HCT116 (cell line): ENCODE data around the gene ADGRG1. TPM values are rescaled to one million over a fixed set of nuclear protein-coding genes. Genes with fewer than 3 reads are reported as not detected.

Experiments
- ATAC-seq: fragments of 200-7000 bp; cut with Tn5 transposase; 2 replicates; pipeline ENCODE4 v1.9.1; 2020; ENCODE audit warnings: mild to moderate bottlenecking, moderate library complexity
- BruUV-seq: library from RNA; stranded (reverse); fragments of 400-500 nt; replicated peaks from 2 replicates; lab custom pipeline; 2021; lab: Mats Ljungman, UMichigan
- CTCF ChIA-PET: fragments of 300-600 bp; sonication (Branson Sonifier 250); formaldehyde crosslinking; loops from one replicate; lab custom pipeline; 2021; ENCODE audit warnings: antibody characterized with exemption; lab: Charles Lee
- POLR2A ChIA-PET: fragments of 300-600, 350-600 bp; sonication (Branson Sonifier 250); formaldehyde crosslinking; loops from one replicate; lab custom pipeline; 2021; ENCODE audit warnings: antibody characterized with exemption; lab: Charles Lee
- RAD21 ChIA-PET, 2 experiments: fragments of 300-600 bp; sonication (Branson Sonifier 250); formaldehyde crosslinking; loops; one replicate each; lab custom pipeline; 2023; ENCODE audit warnings: low total read pairs in 2 of 2; ENCODE audit not compliant: uncharacterized antibody in 2 of 2, unreplicated experiment in 2 of 2, low non-redundant PET in 1 of 2; lab: Charles Lee
- DNase-seq: peaks from one replicate; pipeline ENCODE4 v3.0.0-alpha.2; 2010; ENCODE audit warnings: low read depth, low spot score
- H2AFZ ChIP-seq: fragments of 200-600 bp; shearing (Covaris generic), sonication (generic); 2 replicates; pipeline ENCODE4 v1.6.1; 2017; ENCODE audit warnings: low read depth, mixed run types, mixed read lengths, antibody characterized with exemption, low read length; ENCODE audit not compliant: poor library complexity, severe bottlenecking
- H3K27ac ChIP-seq: 2 replicates; pipeline ENCODE4 v1.5.1; 2012; ENCODE audit warnings: low read depth, low read length
- H3K27me3 ChIP-seq: fragments of 200-600 bp; sonication (generic); 2 replicates; pipeline ENCODE4 v1.6.1; 2016; ENCODE audit warnings: mixed run types, low read length, mixed read lengths; ENCODE audit not compliant: insufficient read depth
- H3K36me3 ChIP-seq, 2 experiments: fragments of 200-500 bp in 1 of 2; fragments of 200-600 bp in 1 of 2; sonication (Bioruptor generic) in 1 of 2; sonication (generic) in 1 of 2; 2 replicates each; pipeline versions ENCODE4 v1.5.1 to v1.6.1; 2014 to 2016; ENCODE audit warnings: low read length in 2 of 2, inconsistent platforms in 1 of 2, mixed read lengths in 1 of 2, mixed run types in 1 of 2; ENCODE audit not compliant: insufficient read depth in 2 of 2, control insufficient read depth in 1 of 2
- H3K4me1 ChIP-seq, 2 experiments: fragments of 200-600 bp in 1 of 2; sonication (generic) in 1 of 2; 2 replicates each; pipeline versions ENCODE4 v1.5.1 to v1.6.1; 2012 to 2017; ENCODE audit warnings: low read length in 2 of 2, inconsistent platforms in 1 of 2, mild to moderate bottlenecking in 1 of 2, mixed read lengths in 1 of 2, mixed run types in 1 of 2, moderate library complexity in 1 of 2; ENCODE audit not compliant: insufficient read depth in 2 of 2, control insufficient read depth in 1 of 2
- H3K4me2 ChIP-seq: fragments of 200-600 bp; sonication (generic); 2 replicates; pipeline ENCODE4 v1.6.1; 2017; ENCODE audit warnings: mixed run types, low read length, mixed read lengths
- H3K4me3 ChIP-seq, 2 experiments: fragments of 200-600 bp in 1 of 2; sonication (generic) in 1 of 2; replicated peaks in 1 of 2; 2 replicates each; pipeline ENCODE4 v1.5.1; 2011 to 2016; ENCODE audit warnings: low read length in 2 of 2, control low read depth in 1 of 2, low read depth in 1 of 2, mild to moderate bottlenecking in 1 of 2, mixed read lengths in 1 of 2, mixed run types in 1 of 2
- H3K79me2 ChIP-seq: fragments of 200-600 bp; sonication (generic); 2 replicates; pipeline ENCODE4 v1.6.1; 2017; ENCODE audit warnings: mild to moderate bottlenecking, mixed run types, low read length, moderate library complexity, mixed read lengths; ENCODE audit not compliant: insufficient read depth
- H3K9ac ChIP-seq: fragments of 200-600 bp; sonication (generic); 2 replicates; pipeline ENCODE4 v1.6.1; 2016; ENCODE audit warnings: low read length, mixed read lengths
- H3K9me2 ChIP-seq: fragments of 200-600 bp; sonication (generic), shearing (Covaris generic); 2 replicates; pipeline ENCODE4 v1.6.1; 2017; ENCODE audit warnings: mixed run types, mild to moderate bottlenecking, moderate library complexity; ENCODE audit not compliant: insufficient read depth
- H3K9me3 ChIP-seq, 2 experiments: fragments of 200-500 bp in 1 of 2; fragments of 200-600 bp in 1 of 2; sonication (Bioruptor generic) in 1 of 2; sonication (generic) in 1 of 2; 2 replicates each; pipeline ENCODE4 v1.6.1; 2014 to 2017; ENCODE audit warnings: low read length in 2 of 2, mixed read lengths in 2 of 2, inconsistent platforms in 1 of 2, low read depth in 1 of 2, mild to moderate bottlenecking in 1 of 2, mixed run types in 1 of 2, moderate library complexity in 1 of 2; ENCODE audit not compliant: control insufficient read depth in 1 of 2, insufficient read depth in 1 of 2
- H4K20me1 ChIP-seq: fragments of 200-600 bp; sonication (generic), shearing (Covaris generic); 2 replicates; pipeline ENCODE4 v1.6.1; 2017; ENCODE audit warnings: mixed run types, mild to moderate bottlenecking, moderate library complexity; ENCODE audit not compliant: insufficient read depth
- EZH2 ChIP-seq: fragments of 200-600 bp; sonication (generic); IDR thresholded peaks from 2 replicates; pipeline ENCODE4 v1.6.1; 2017; ENCODE audit warnings: antibody characterized with exemption, mixed run types
- EZH2phosphoT487 ChIP-seq: fragments of 200-600 bp; IDR thresholded peaks from 2 replicates; pipeline ENCODE4 v1.6.1; 2018; ENCODE audit warnings: antibody characterized with exemption, borderline replicate concordance
- POLR2A ChIP-seq: IDR thresholded peaks from 2 replicates; pipeline ENCODE4 v1.7.0; 2011; ENCODE audit warnings: borderline replicate concordance; ENCODE audit not compliant: insufficient read depth, insufficient read length; ENCODE audit errors: extremely low read depth
- RAD21 ChIP-seq: IDR thresholded peaks from 2 replicates; pipeline ENCODE4 v1.6.1; 2012; ENCODE audit warnings: low read depth, mild to moderate bottlenecking
- SIN3A ChIP-seq: IDR thresholded peaks from 2 replicates; pipeline ENCODE4 v1.6.1; 2012; ENCODE audit warnings: low read depth
- SP1 ChIP-seq: IDR thresholded peaks from 2 replicates; pipeline ENCODE4 v1.6.1; 2012; ENCODE audit warnings: low read depth
- YY1 ChIP-seq: IDR thresholded peaks from 2 replicates; pipeline ENCODE4 v1.6.1; 2011; ENCODE audit warnings: low read length, low read depth, moderate library complexity, mild to moderate bottlenecking; ENCODE audit not compliant: insufficient replicate concordance; ENCODE audit errors: extremely low read depth
- ZFX ChIP-seq: fragments of 450-650 bp; IDR thresholded peaks from 2 replicates; pipeline ENCODE4 v1.6.1; 2017
- intact Hi-C: fragments of 100-400 bp; cut with micrococcal nuclease; formaldehyde crosslinking; loops from 2 replicates; pipeline ENCODE4 v1.10.0; 2022
- total RNA-seq: library from RNA; stranded (reverse); gene quantifications from one replicate; pipeline ENCODE4 v1.2.1, GENCODE V29; 2021; ENCODE audit not compliant: unreplicated experiment
- TF ChIP-seq, protein P1 (sequence below): IDR thresholded peaks from 2 replicates; pipeline ENCODE4 v1.6.1; 2011; ENCODE audit warnings: mild to moderate bottlenecking, low read length, moderate library complexity; ENCODE audit not compliant: insufficient replicate concordance; ENCODE audit errors: extremely low read depth
- TF ChIP-seq, protein P2 (sequence below): IDR thresholded peaks from 2 replicates; pipeline ENCODE4 v1.6.1; 2012; ENCODE audit warnings: low read depth

The ADGRG1 gene
- total RNA-seq, 1 experiment from 2014 or later = 36.4 TPM

DNA sequence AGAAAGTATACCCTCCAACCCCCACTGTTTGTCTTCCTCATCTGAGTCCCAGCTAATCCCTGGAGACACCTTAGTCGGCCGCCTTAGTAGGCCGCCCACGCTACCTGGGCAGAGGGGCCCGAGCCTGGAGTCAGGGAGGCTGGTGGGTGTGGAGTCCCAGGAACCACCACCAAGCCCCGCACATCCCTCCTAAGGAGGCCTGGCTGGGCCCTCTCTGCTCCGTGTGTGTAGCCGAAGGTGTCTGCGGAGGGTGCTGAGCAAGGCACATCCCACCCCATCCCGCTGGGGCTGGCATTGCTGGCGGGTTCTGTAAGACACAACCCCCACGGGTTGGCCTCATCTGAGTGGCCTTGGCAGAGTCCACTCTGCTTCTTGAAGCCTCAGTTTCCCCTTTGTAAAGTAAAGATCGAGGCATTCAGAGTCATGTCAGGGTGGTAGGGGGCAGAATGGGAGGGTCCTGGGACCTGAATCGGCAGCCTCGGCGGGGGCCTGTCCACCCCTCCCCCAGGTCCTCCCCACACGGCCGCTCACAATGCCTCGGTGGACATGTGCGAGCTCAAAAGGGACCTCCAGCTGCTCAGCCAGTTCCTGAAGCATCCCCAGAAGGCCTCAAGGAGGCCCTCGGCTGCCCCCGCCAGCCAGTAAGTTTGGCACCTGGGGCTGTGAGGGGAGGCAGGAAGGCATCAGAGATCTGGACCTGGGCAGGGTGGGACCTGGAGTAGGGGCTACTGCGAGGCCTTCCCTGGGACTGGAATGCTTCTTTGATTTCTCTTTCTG is 24.5 kb downstream of the ADGRG1 start:
- no peak overlapping the region for H3K27ac ChIP-seq

More for the DNA sequence above, 24.5 kb downstream of the ADGRG1 start:
- ATAC-seq (no peak), DNase-seq (no peak)
- POLR2A ChIA-PET = no interaction called here
- H3K9me3 ChIP-seq = no peaks in the 10 kb centered on the region
- RAD21 ChIA-PET = no interaction called here
- intact Hi-C loops = no loop called here
- H3K79me2 ChIP-seq = no peaks in the 10 kb centered on the region
- H3K9ac ChIP-seq = no peak overlapping the region
- no peaks in the 10 kb centered on the region for H3K9me2 ChIP-seq
- H3K27me3 ChIP-seq = no peaks in the 10 kb centered on the region
- H3K4me3 ChIP-seq = no peak overlapping the region
- CTCF ChIA-PET = no interaction called here
- no peaks in the 10 kb centered on the region for H4K20me1 ChIP-seq
- no peak overlapping the region for H3K4me2 ChIP-seq
- H2AFZ ChIP-seq = no peak overlapping the region
- peaks cover 0 to 3% of the 10 kb centered on the region in 2 experiments; a peak in 1 of 4 replicates for H3K4me1 ChIP-seq
- TF ChIP-seq, protein P1, sequence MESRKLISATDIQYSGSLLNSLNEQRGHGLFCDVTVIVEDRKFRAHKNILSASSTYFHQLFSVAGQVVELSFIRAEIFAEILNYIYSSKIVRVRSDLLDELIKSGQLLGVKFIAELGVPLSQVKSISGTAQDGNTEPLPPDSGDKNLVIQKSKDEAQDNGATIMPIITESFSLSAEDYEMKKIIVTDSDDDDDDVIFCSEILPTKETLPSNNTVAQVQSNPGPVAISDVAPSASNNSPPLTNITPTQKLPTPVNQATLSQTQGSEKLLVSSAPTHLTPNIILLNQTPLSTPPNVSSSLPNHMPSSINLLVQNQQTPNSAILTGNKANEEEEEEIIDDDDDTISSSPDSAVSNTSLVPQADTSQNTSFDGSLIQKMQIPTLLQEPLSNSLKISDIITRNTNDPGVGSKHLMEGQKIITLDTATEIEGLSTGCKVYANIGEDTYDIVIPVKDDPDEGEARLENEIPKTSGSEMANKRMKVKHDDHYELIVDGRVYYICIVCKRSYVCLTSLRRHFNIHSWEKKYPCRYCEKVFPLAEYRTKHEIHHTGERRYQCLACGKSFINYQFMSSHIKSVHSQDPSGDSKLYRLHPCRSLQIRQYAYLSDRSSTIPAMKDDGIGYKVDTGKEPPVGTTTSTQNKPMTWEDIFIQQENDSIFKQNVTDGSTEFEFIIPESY = no peak
- TF ChIP-seq ZFX (no peak), RAD21 (no peak), EZH2 (no peak), POLR2A (no peak), SIN3A (no peak), SP1 (no peak), EZH2phosphoT487 (no peak), YY1 (no peak)
- TF ChIP-seq, protein P2, sequence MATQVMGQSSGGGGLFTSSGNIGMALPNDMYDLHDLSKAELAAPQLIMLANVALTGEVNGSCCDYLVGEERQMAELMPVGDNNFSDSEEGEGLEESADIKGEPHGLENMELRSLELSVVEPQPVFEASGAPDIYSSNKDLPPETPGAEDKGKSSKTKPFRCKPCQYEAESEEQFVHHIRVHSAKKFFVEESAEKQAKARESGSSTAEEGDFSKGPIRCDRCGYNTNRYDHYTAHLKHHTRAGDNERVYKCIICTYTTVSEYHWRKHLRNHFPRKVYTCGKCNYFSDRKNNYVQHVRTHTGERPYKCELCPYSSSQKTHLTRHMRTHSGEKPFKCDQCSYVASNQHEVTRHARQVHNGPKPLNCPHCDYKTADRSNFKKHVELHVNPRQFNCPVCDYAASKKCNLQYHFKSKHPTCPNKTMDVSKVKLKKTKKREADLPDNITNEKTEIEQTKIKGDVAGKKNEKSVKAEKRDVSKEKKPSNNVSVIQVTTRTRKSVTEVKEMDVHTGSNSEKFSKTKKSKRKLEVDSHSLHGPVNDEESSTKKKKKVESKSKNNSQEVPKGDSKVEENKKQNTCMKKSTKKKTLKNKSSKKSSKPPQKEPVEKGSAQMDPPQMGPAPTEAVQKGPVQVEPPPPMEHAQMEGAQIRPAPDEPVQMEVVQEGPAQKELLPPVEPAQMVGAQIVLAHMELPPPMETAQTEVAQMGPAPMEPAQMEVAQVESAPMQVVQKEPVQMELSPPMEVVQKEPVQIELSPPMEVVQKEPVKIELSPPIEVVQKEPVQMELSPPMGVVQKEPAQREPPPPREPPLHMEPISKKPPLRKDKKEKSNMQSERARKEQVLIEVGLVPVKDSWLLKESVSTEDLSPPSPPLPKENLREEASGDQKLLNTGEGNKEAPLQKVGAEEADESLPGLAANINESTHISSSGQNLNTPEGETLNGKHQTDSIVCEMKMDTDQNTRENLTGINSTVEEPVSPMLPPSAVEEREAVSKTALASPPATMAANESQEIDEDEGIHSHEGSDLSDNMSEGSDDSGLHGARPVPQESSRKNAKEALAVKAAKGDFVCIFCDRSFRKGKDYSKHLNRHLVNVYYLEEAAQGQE = no peak
- no TSS peak for BruUV-seq
- no peaks in the 10 kb centered on the region for H3K36me3 ChIP-seq
